H9 (cell line): ENCODE data around the gene MOB1B. TPM values are rescaled to one million over a fixed set of nuclear protein-coding genes. Genes with fewer than 3 reads are reported as not detected.

Experiments used
- DNase-seq: peaks from one replicate; pipeline ENCODE4 v3.0.0-alpha.2; 2017
- H2AFZ ChIP-seq: one replicate; pipeline ENCODE4 v1.6.1; 2013; ENCODE audit warnings: mild to moderate bottlenecking, low read length, control low read depth, moderate library complexity
- H2AK5ac ChIP-seq: 2 replicates; pipeline ENCODE4 v1.6.1; 2013; ENCODE audit warnings: low read length, control low read depth, mixed read lengths; ENCODE audit not compliant: insufficient read length
- H2BK120ac ChIP-seq: one replicate; pipeline ENCODE4 v1.6.1; 2013; ENCODE audit warnings: low read depth, mild to moderate bottlenecking, low read length, control low read depth, inconsistent platforms; ENCODE audit not compliant: poor library complexity, severe bottlenecking
- H2BK12ac ChIP-seq: 2 replicates; pipeline ENCODE4 v1.6.1; 2013; ENCODE audit warnings: low read length, control low read depth, mixed read lengths, low read depth; ENCODE audit not compliant: insufficient read length
- H2BK15ac ChIP-seq: 2 replicates; pipeline ENCODE4 v1.6.1; 2013; ENCODE audit warnings: low read depth, low read length, control low read depth
- H2BK20ac ChIP-seq: one replicate; pipeline ENCODE4 v1.6.1; 2013; ENCODE audit warnings: low read depth, mild to moderate bottlenecking, low read length, control low read depth, inconsistent platforms; ENCODE audit not compliant: poor library complexity, severe bottlenecking
- H2BK5ac ChIP-seq: 2 replicates; pipeline ENCODE4 v1.6.1; 2013; ENCODE audit warnings: low read length, control low read depth, mixed read lengths; ENCODE audit not compliant: insufficient read length
- H3K14ac ChIP-seq: 2 replicates; pipeline ENCODE4 v1.6.1; 2013; ENCODE audit warnings: low read length, control low read depth; ENCODE audit not compliant: insufficient read depth
- H3K18ac ChIP-seq: 2 replicates; pipeline ENCODE4 v1.6.1; 2013; ENCODE audit warnings: low read depth, mild to moderate bottlenecking, mixed read lengths, low read length, control low read depth; ENCODE audit not compliant: insufficient read length
- H3K23ac ChIP-seq: 2 replicates; pipeline ENCODE4 v1.6.1; 2013; ENCODE audit warnings: low read length, control low read depth, mixed read lengths, low read depth; ENCODE audit not compliant: insufficient read length
- H3K23me2 ChIP-seq: 2 replicates; pipeline ENCODE4 v1.6.1; 2013; ENCODE audit warnings: low read depth, mild to moderate bottlenecking, mixed read lengths, low read length, control low read depth; ENCODE audit not compliant: insufficient read length, poor library complexity, severe bottlenecking
- H3K27ac ChIP-seq: 2 replicates; pipeline ENCODE4 v1.5.1; 2013; ENCODE audit warnings: low read length, control low read depth, mixed read lengths, low read depth; ENCODE audit not compliant: insufficient read length
- H3K27me3 ChIP-seq: 2 replicates; pipeline ENCODE4 v1.6.1; 2013; ENCODE audit warnings: low read length, control low read depth, inconsistent platforms; ENCODE audit not compliant: insufficient read depth
- H3K4ac ChIP-seq: 2 replicates; pipeline ENCODE4 v1.6.1; 2013; ENCODE audit warnings: low read depth, mild to moderate bottlenecking, control low read depth, inconsistent platforms, low read length, moderate library complexity
- H3K4me1 ChIP-seq: 2 replicates; pipeline ENCODE4 v1.6.1; 2013; ENCODE audit warnings: low read length, control low read depth, inconsistent platforms; ENCODE audit not compliant: insufficient read depth
- H3K4me2 ChIP-seq: 2 replicates; pipeline ENCODE4 v1.6.1; 2013; ENCODE audit warnings: low read length, control low read depth, mixed read lengths; ENCODE audit not compliant: insufficient read length, insufficient read depth
- H3K56ac ChIP-seq: 2 replicates; pipeline ENCODE4 v1.6.1; 2013; ENCODE audit warnings: low read depth, mild to moderate bottlenecking, mixed read lengths, low read length, control low read depth; ENCODE audit not compliant: insufficient read length
- H3K79me1 ChIP-seq: 2 replicates; pipeline ENCODE4 v1.6.1; 2013; ENCODE audit warnings: low read depth, mild to moderate bottlenecking, moderate library complexity, low read length, control low read depth, inconsistent platforms; ENCODE audit not compliant: insufficient read depth, poor library complexity, severe bottlenecking
- H3K79me2 ChIP-seq: 2 replicates; pipeline ENCODE4 v1.6.1; 2013; ENCODE audit warnings: low read length, control low read depth, inconsistent platforms; ENCODE audit not compliant: insufficient read depth
- H3K9ac ChIP-seq: 2 replicates; pipeline ENCODE4 v1.6.1; 2013; ENCODE audit warnings: low read length, control low read depth, mixed read lengths; ENCODE audit not compliant: insufficient read length; ENCODE audit errors: extremely low read depth
- H3K9me3 ChIP-seq: one replicate; pipeline ENCODE4 v1.6.1; 2013; ENCODE audit warnings: low read depth, low read length, inconsistent platforms; ENCODE audit not compliant: control insufficient read depth
- H3T11ph ChIP-seq: one replicate; pipeline ENCODE4 v1.6.1; 2013; ENCODE audit warnings: mild to moderate bottlenecking, low read length, control low read depth, inconsistent platforms
- H4K20me1 ChIP-seq: one replicate; pipeline ENCODE4 v1.6.1; 2013; ENCODE audit not compliant: control insufficient read depth, insufficient read length, insufficient read depth
- H4K5ac ChIP-seq: 2 replicates; pipeline ENCODE4 v1.6.1; 2013; ENCODE audit warnings: low read depth, mild to moderate bottlenecking, mixed read lengths, low read length, control low read depth; ENCODE audit not compliant: insufficient read length
- H4K8ac ChIP-seq: replicated peaks from 2 replicates; pipeline ENCODE4 v1.6.1; 2013; ENCODE audit warnings: low read length, control low read depth, mixed read lengths, low read depth; ENCODE audit not compliant: insufficient read length
- H4K91ac ChIP-seq: 2 replicates; pipeline ENCODE4 v1.6.1; 2013; ENCODE audit warnings: low read depth, mild to moderate bottlenecking, moderate library complexity, mixed read lengths, low read length, control low read depth; ENCODE audit not compliant: insufficient read length
- H3K27ac Mint-ChIP-seq, 3 experiments: 2 replicates in 2 of 3; 3 replicates in 1 of 3; pipeline ENCODE4 v1.8.0; 2020 to 2021; ENCODE audit warnings: mixed read lengths in 3 of 3, mild to moderate bottlenecking in 1 of 3, moderate library complexity in 1 of 3
- H3K27me3 Mint-ChIP-seq: 2 replicates; pipeline ENCODE4 v1.8.0; 2021; ENCODE audit warnings: low read depth, mild to moderate bottlenecking, moderate library complexity, mixed read lengths
- H3K36me3 Mint-ChIP-seq, 3 experiments: 2 replicates in 2 of 3; 3 replicates in 1 of 3; pipeline ENCODE4 v1.8.0; 2020 to 2021; ENCODE audit warnings: low read depth in 3 of 3, mixed read lengths in 3 of 3; ENCODE audit not compliant: insufficient read depth in 1 of 3
- H3K4me1 Mint-ChIP-seq, 2 experiments: 2 replicates each; pipeline ENCODE4 v1.8.0; 2020; ENCODE audit warnings: mixed read lengths in 2 of 2
- H3K4me3 Mint-ChIP-seq, 2 experiments: 2 replicates in 1 of 2; 3 replicates in 1 of 2; pipeline ENCODE4 v1.8.0; 2020 to 2021; ENCODE audit warnings: mild to moderate bottlenecking in 2 of 2, mixed read lengths in 2 of 2, moderate library complexity in 1 of 2
- H3K9me3 Mint-ChIP-seq, 2 experiments: 2 replicates in 1 of 2; 3 replicates in 1 of 2; pipeline ENCODE4 v1.8.0; 2020; ENCODE audit warnings: mild to moderate bottlenecking in 2 of 2, mixed read lengths in 2 of 2, moderate library complexity in 1 of 2
- CTCF ChIP-seq: fragments of 200-600 bp; sonication (generic); conservative IDR thresholded peaks from 3 replicates; pipeline ENCODE4 v1.8.0; 2021; ENCODE audit warnings: antibody characterized with exemption, mild to moderate bottlenecking
- WGBS: extraction: QIAGEN DNeasy Blood & Tissue Kit; methylation state at CpG from one replicate; pipeline ENCODE4 v1.1.7; 2013; ENCODE audit warnings: missing lambda C conversion rate, low lambda C conversion rate, mixed read lengths; ENCODE audit not compliant: insufficient read length; ENCODE audit errors: extremely low coverage; 5-methylcytosine and 5-hydroxymethylcytosine counted together
- total RNA-seq: library from RNA; stranded (reverse); gene quantifications from 2 replicates; pipeline ENCODE4 v1.2.1, GENCODE V29; 2021

The MOB1B gene
- total RNA-seq, 1 experiment from 2014 or later, result 30.3 TPM

DNA sequence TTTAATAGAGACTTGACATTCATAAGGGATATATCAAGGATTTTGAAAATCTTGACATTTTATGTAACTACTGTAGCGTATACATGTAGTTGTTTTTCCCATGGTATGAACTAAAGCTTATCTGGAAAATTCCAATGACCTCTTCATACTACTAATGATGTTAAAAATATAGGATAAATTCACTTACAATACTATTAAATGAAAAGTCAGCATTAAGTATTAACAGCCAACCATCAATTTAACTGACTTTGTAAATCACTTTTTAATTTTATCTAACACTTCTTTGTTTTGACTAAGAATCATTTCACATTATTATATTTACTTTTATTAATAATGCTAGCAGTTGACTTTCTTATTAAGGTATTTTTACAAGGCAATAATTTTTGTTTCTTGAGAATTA is 125.4 kb downstream of the MOB1B start:
- Mint-ChIP-seq H3K4me3 (no peak overlapping the region), H3K27ac (no peak overlapping the region), H3K4me1 (peaks cover 11 to 12% of the 10 kb centered on the region in 2 experiments), H3K36me3 (peaks cover 15 to 46% (median 36%) of the 10 kb centered on the region in 3 experiments), H3K27me3 (no peaks in the 10 kb centered on the region), H3K9me3 (no peaks in the 10 kb centered on the region)
- H3K27me3 ChIP-seq, result no peaks in the 10 kb centered on the region
- H3K79me1 ChIP-seq, result no peaks in the 10 kb centered on the region
- no peak overlapping the region for H2AK5ac ChIP-seq
- no peak overlapping the region for H2BK5ac ChIP-seq
- H3K23ac ChIP-seq, result no peak overlapping the region
- no peak overlapping the region for H3T11ph ChIP-seq
- no peak for DNase-seq
- H2BK12ac ChIP-seq, result no peak overlapping the region
- no peak overlapping the region for H2AFZ ChIP-seq
- no CpG with 5 or more reads among the region's 1 CpG for WGBS
- H2BK120ac ChIP-seq, result no peak overlapping the region
- no peak overlapping the region for H3K18ac ChIP-seq
- no peak for TF ChIP-seq CTCF
- no peaks in the 10 kb centered on the region for H3K79me2 ChIP-seq
- no peak overlapping the region for H3K4ac ChIP-seq
- H3K9ac ChIP-seq, result no peak overlapping the region
- no peak overlapping the region for H2BK15ac ChIP-seq
- no peak overlapping the region for H3K14ac ChIP-seq
- H4K8ac ChIP-seq, result no peak overlapping the region
- no peak overlapping the region for H3K27ac ChIP-seq
- H3K4me2 ChIP-seq, result no peak overlapping the region
- H3K9me3 ChIP-seq, result no peaks in the 10 kb centered on the region
- no peak overlapping the region for H2BK20ac ChIP-seq
- no peaks in the 10 kb centered on the region for H3K4me1 ChIP-seq
- no peak overlapping the region for H4K5ac ChIP-seq
- no peak overlapping the region for H3K56ac ChIP-seq
- no peaks in the 10 kb centered on the region for H4K20me1 ChIP-seq
- no peak overlapping the region for H4K91ac ChIP-seq
- H3K23me2 ChIP-seq, result no peaks in the 10 kb centered on the region
